Endodermal cell (in vitro differentiated cells): ENCODE measurements around the gene NFIX. TPM values are rescaled to one million over a fixed set of nuclear protein-coding genes. Genes with fewer than 3 reads are reported as not detected.

Experiments used
- DNase-seq: peaks from one replicate; pipeline ENCODE4 v3.0.0-alpha.2; 2017
- H3K27ac ChIP-seq: 2 replicates; pipeline ENCODE4 v1.5.1; 2013; ENCODE audit warnings: mild to moderate bottlenecking, low read depth, low read length, moderate library complexity
- H3K27me3 ChIP-seq: 2 replicates; pipeline ENCODE4 v1.6.1; 2013; ENCODE audit warnings: mild to moderate bottlenecking, low read length, moderate library complexity; ENCODE audit not compliant: insufficient read depth, control insufficient read depth, poor library complexity, severe bottlenecking
- H3K36me3 ChIP-seq: 2 replicates; pipeline ENCODE4 v1.7.0; 2013; ENCODE audit warnings: mild to moderate bottlenecking, low read length, moderate library complexity; ENCODE audit not compliant: control insufficient read depth, insufficient read depth
- H3K4me1 ChIP-seq: one replicate; pipeline ENCODE4 v1.7.0; 2013; ENCODE audit warnings: low read length; ENCODE audit not compliant: control insufficient read depth, insufficient read depth
- H3K4me3 ChIP-seq: 2 replicates; pipeline ENCODE4 v1.5.1; 2013; ENCODE audit warnings: mild to moderate bottlenecking, low read length, moderate library complexity
- H3K9ac ChIP-seq: 2 replicates; pipeline ENCODE4 v1.6.1; 2013; ENCODE audit warnings: mild to moderate bottlenecking, low read length, moderate library complexity; ENCODE audit not compliant: poor library complexity, severe bottlenecking; ENCODE audit errors: extremely low read depth
- H3K9me3 ChIP-seq: 2 replicates; pipeline ENCODE4 v1.6.1; 2013; ENCODE audit warnings: mild to moderate bottlenecking, low read length, moderate library complexity; ENCODE audit not compliant: control insufficient read depth
- H3K27ac Mint-ChIP-seq: 2 replicates; pipeline ENCODE4 v1.8.0; 2020; ENCODE audit warnings: mixed read lengths
- H3K27me3 Mint-ChIP-seq: 2 replicates; pipeline ENCODE4 v1.8.0; 2021; ENCODE audit warnings: mild to moderate bottlenecking, mixed read lengths; ENCODE audit not compliant: insufficient read depth
- H3K36me3 Mint-ChIP-seq: 2 replicates; pipeline ENCODE4 v1.8.0; 2020; ENCODE audit warnings: low read depth, mixed read lengths
- H3K4me1 Mint-ChIP-seq: 2 replicates; pipeline ENCODE4 v1.8.0; 2020; ENCODE audit warnings: mixed read lengths
- H3K4me3 Mint-ChIP-seq: 2 replicates; pipeline ENCODE4 v1.8.0; 2020; ENCODE audit warnings: mild to moderate bottlenecking, moderate library complexity, mixed read lengths
- H3K9me3 Mint-ChIP-seq: 2 replicates; pipeline ENCODE4 v1.8.0; 2020; ENCODE audit warnings: mild to moderate bottlenecking, mixed read lengths
- WGBS, 2 experiments: methylation state at CpG; one replicate each; pipeline versions ENCODE4 v1.1.5 to v1.1.7; 2013; ENCODE audit warnings: missing lambda C conversion rate in 2 of 2, mixed read lengths in 1 of 2; ENCODE audit not compliant: insufficient coverage in 1 of 2, insufficient read length in 1 of 2; 5-methylcytosine and 5-hydroxymethylcytosine counted together
- total RNA-seq, 2 donors: library from RNA; stranded (reverse); fragmentation: NEBNext Ultra II Directional in 1 of 2; extraction: Animal tissue kit (Norgen Biotek cat#: 25700) in 1 of 2; gene quantifications; 2 replicates in 1 of 2; 3 replicates in 1 of 2; pipeline ENCODE4 v1.2.1, GENCODE V29; 2021
- TF ChIP-seq, protein P1 (sequence below): fragments of 200-600 bp; sonication (generic); conservative IDR thresholded peaks from 2 replicates; pipeline ENCODE4 v1.5.0; 2021; ENCODE audit warnings: antibody characterized with exemption, mild to moderate bottlenecking

The NFIX gene
- total RNA-seq, 2 donors from 2014 or later: 0.22 to 0.40 TPM

DNA sequence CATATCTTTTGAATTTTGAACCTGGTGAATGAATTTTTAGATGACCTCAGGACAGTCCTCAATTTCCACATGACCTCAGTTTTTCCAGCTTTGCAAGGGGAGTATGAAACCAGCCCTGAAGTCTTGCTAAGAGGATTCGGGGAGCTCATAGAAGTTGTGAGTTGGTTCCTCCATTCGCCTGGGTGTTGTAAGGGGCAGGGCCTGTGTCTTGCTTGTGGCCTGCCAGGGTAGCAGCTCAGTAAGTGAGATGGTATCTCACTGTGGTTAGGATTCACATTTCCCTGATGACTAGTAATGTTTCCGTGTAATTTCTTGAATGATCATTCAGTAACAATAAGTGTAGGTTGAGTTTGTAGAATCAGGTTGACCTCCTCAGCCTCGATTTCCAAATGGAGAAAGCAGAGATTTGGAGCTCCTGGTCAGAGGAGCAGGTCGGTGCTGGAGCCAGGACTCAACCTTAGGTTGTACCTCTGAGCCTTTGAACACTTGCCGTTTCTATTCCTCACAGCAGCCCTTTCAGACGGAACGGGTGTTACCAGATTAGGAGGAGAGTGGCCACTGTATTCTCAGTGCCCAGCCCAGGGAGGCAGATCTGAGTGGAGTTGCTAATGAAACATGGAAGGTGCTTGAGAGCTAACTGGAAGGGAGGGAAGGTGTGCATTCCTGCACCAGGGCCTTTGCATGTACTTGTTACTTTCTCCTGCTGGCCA is 137.4 kb downstream of the NFIX start:
- Mint-ChIP-seq H3K36me3 (peaks cover 45% of the 10 kb centered on the region), H3K27me3 (no peaks in the 10 kb centered on the region), H3K4me1 (no peaks in the 10 kb centered on the region), H3K27ac (no peak overlapping the region), H3K9me3 (no peaks in the 10 kb centered on the region), H3K4me3 (no peak overlapping the region)
- Histone ChIP-seq H3K4me1 (no peaks in the 10 kb centered on the region), H3K9ac (no peak overlapping the region), H3K27me3 (no peaks in the 10 kb centered on the region), H3K27ac (no peak overlapping the region), H3K36me3 (peaks cover 69% of the 10 kb centered on the region), H3K9me3 (no peaks in the 10 kb centered on the region), H3K4me3 (no peak overlapping the region)
- TF ChIP-seq, protein P1, sequence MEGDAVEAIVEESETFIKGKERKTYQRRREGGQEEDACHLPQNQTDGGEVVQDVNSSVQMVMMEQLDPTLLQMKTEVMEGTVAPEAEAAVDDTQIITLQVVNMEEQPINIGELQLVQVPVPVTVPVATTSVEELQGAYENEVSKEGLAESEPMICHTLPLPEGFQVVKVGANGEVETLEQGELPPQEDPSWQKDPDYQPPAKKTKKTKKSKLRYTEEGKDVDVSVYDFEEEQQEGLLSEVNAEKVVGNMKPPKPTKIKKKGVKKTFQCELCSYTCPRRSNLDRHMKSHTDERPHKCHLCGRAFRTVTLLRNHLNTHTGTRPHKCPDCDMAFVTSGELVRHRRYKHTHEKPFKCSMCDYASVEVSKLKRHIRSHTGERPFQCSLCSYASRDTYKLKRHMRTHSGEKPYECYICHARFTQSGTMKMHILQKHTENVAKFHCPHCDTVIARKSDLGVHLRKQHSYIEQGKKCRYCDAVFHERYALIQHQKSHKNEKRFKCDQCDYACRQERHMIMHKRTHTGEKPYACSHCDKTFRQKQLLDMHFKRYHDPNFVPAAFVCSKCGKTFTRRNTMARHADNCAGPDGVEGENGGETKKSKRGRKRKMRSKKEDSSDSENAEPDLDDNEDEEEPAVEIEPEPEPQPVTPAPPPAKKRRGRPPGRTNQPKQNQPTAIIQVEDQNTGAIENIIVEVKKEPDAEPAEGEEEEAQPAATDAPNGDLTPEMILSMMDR: no peak
- no peak for DNase-seq
- 95 to 96% methylated on average over 3 to 8 of the region's 8 CpGs for WGBS, 2 experiments

DNA sequence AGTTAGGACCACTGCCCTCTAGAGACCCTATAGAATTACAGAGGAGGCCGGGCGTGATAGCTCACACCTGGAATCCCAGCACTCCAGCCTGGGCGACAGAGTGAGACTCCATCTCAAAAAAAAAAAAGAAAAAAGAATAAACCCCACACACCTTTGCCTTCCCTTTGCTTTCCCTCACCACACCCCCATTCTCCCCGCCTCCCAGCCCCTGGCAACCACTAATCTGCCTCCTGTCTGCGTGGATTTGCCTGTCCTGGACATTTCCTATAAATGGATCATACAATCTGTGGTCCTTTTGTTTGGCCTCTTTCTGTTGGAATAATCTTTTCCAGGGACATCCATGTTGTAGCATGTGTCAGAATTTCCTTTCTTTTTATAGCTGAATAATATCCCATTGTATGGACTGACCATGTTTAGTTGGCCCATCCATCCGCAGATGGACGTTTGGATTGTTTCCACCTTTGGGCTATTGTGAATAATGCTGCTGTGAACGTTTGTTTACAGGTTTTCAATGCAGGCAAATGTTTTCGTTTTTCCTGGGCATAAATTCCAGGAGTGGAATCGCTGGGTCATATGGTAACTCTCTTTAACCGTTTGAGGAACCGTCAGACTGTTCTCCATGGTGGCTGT is 138.1 kb downstream of the NFIX start:
- Mint-ChIP-seq H3K9me3 (no peaks in the 10 kb centered on the region), H3K27ac (no peak overlapping the region), H3K4me3 (no peak overlapping the region), H3K27me3 (no peaks in the 10 kb centered on the region), H3K4me1 (no peaks in the 10 kb centered on the region), H3K36me3 (peaks cover 47% of the 10 kb centered on the region)
- TF ChIP-seq, protein P1: no peak
- no peaks in the 10 kb centered on the region for H3K4me1 ChIP-seq
- no peak overlapping the region for H3K27ac ChIP-seq
- H3K27me3 ChIP-seq: no peaks in the 10 kb centered on the region
- DNase-seq: no peak
- H3K9ac ChIP-seq: no peak overlapping the region
- no peak overlapping the region for H3K4me3 ChIP-seq
- WGBS, 2 experiments: 91 to 98% methylated on average over 9 to 12 of the region's 12 CpGs
- H3K9me3 ChIP-seq: no peaks in the 10 kb centered on the region
- H3K36me3 ChIP-seq: peaks cover 63% of the 10 kb centered on the region

DNA sequence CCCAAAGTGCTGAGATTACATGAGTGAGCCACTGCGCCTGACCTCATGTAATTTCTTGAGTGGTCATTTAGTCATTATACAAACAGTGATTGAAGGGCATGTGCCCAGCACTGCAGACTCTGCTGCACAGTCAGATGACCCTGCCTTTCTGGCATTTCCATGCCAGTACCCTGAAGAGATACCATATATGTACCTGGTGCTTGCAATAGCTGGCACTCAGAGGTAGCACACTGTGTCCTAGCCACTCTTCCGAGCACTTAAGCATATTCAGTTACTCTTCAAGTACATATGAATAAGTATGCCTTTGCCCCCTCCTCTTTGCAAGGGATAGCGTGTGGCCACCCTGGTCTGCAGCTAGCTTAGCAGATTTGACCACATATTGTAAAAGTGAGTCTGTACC is 139.4 kb downstream of the NFIX start:
- Histone ChIP-seq H3K9ac (no peak overlapping the region), H3K4me1 (no peaks in the 10 kb centered on the region), H3K27ac (no peak overlapping the region), H3K9me3 (no peaks in the 10 kb centered on the region), H3K4me3 (no peak overlapping the region), H3K27me3 (no peaks in the 10 kb centered on the region), H3K36me3 (peaks cover 62% of the 10 kb centered on the region)
- Mint-ChIP-seq H3K4me1 (peaks cover 5% of the 10 kb centered on the region), H3K27me3 (no peaks in the 10 kb centered on the region), H3K27ac (no peak overlapping the region), H3K4me3 (no peak overlapping the region), H3K36me3 (peaks cover 50% of the 10 kb centered on the region), H3K9me3 (no peaks in the 10 kb centered on the region)
- no peak for DNase-seq
- TF ChIP-seq, protein P1: no peak
- WGBS, 2 experiments: 96 to 100% methylated on average over 3 of the region's 3 CpGs
